MM.1S (cell line): ENCODE data around the gene ALPL.

Source experiments
- CTCF ChIP-seq: fragments of 300-600 bp; sonication (generic); IDR thresholded peaks from 2 replicates; pipeline ENCODE4 v1.5.1; 2016; ENCODE audit warnings: antibody characterized with exemption, low read length, mixed read lengths
- EZH2 ChIP-seq: fragments of 300-600 bp; sonication (generic); optimal IDR thresholded peaks from 2 replicates; pipeline ENCODE3; 2017; ENCODE audit warnings: low read depth, mild to moderate bottlenecking, antibody characterized with exemption, low read length, mixed read lengths

GRCh38 chr1:21518774-21519455, 9.7 kb downstream of the ALPL start:
- TF ChIP-seq EZH2: no peak
- no peak for TF ChIP-seq CTCF
